CD14-positive monocyte (primary cell): ENCODE results near the gene EPB41L4A. TPM values are rescaled to one million over a fixed set of nuclear protein-coding genes. Genes with fewer than 3 reads are reported as not detected.

Source experiments
- DNase-seq, 3 donors: peaks; one replicate each; pipeline ENCODE4 v3.0.0-alpha.2; 2011 to 2022
- H2AFZ ChIP-seq: 2 replicates; pipeline ENCODE4 v1.6.0; 2012; ENCODE audit warnings: mild to moderate bottlenecking, low read depth, low read length, inconsistent platforms; ENCODE audit not compliant: insufficient read depth, poor library complexity, severe bottlenecking
- H3K27ac ChIP-seq, 2 donors: 1 replicate in 1 of 2; 2 replicates in 1 of 2; pipeline ENCODE4 v1.5.1; 2012 to 2013; ENCODE audit warnings: low read length in 2 of 2, control low read depth in 1 of 2, inconsistent platforms in 1 of 2, low read depth in 1 of 2, mild to moderate bottlenecking in 1 of 2
- H3K27me3 ChIP-seq, 2 donors: one replicate each; pipeline versions ENCODE4 v1.6.0 to v1.6.1; 2011 to 2013; ENCODE audit warnings: low read length in 2 of 2; ENCODE audit not compliant: control insufficient read depth in 2 of 2, insufficient read depth in 2 of 2
- H3K36me3 ChIP-seq, 2 donors: replicated peaks in 1 of 2; 1 replicate in 1 of 2; 2 replicates in 1 of 2; pipeline versions ENCODE4 v1.5.1 to v1.6.1; 2012 to 2013; ENCODE audit warnings: low read length in 2 of 2, control low read depth in 1 of 2, inconsistent platforms in 1 of 2, mild to moderate bottlenecking in 1 of 2; ENCODE audit not compliant: insufficient read depth in 2 of 2, control insufficient read depth in 1 of 2
- H3K4me1 ChIP-seq, 2 donors: 1 replicate in 1 of 2; 2 replicates in 1 of 2; pipeline versions ENCODE4 v1.5.1 to v1.6.1; 2012 to 2013; ENCODE audit warnings: low read length in 2 of 2, control low read depth in 1 of 2, inconsistent platforms in 1 of 2, mild to moderate bottlenecking in 1 of 2, moderate library complexity in 1 of 2; ENCODE audit not compliant: insufficient read depth in 2 of 2, control insufficient read depth in 1 of 2
- H3K4me2 ChIP-seq: replicated peaks from 2 replicates; pipeline ENCODE3; 2012; ENCODE audit warnings: low read length, moderate library complexity, mild to moderate bottlenecking; ENCODE audit not compliant: poor library complexity, severe bottlenecking; ENCODE audit errors: extremely low read depth
- H3K4me3 ChIP-seq, 3 experiments: fragments of 200-600 bp in 1 of 3; sonication (generic) in 1 of 3; replicated peaks in 1 of 3; 1 replicate in 2 of 3; 2 replicates in 1 of 3; pipeline ENCODE4 v1.5.1; 2011 to 2013; ENCODE audit warnings: low read length in 3 of 3, mild to moderate bottlenecking in 3 of 3, control low read depth in 2 of 3, low read depth in 2 of 3, inconsistent platforms in 1 of 3, moderate library complexity in 1 of 3
- H3K79me2 ChIP-seq: 2 replicates; pipeline ENCODE4 v1.6.0; 2012; ENCODE audit warnings: mild to moderate bottlenecking, control low read depth, inconsistent platforms, low read length, moderate library complexity; ENCODE audit not compliant: insufficient read depth
- H3K9ac ChIP-seq: 2 replicates; pipeline ENCODE4 v1.6.0; 2017; ENCODE audit warnings: low read length, mild to moderate bottlenecking; ENCODE audit not compliant: insufficient read depth, poor library complexity, severe bottlenecking
- H3K9me3 ChIP-seq, 2 donors: replicated peaks in 1 of 2; 1 replicate in 1 of 2; 2 replicates in 1 of 2; pipeline versions ENCODE4 v1.5.1 to v1.6.1; 2012 to 2013; ENCODE audit warnings: low read length in 2 of 2, control low read depth in 1 of 2; ENCODE audit not compliant: control insufficient read depth in 1 of 2, insufficient read depth in 1 of 2
- H4K20me1 ChIP-seq: 2 replicates; pipeline ENCODE4 v1.6.0; 2012; ENCODE audit warnings: mild to moderate bottlenecking, low read length, control low read depth, moderate library complexity; ENCODE audit not compliant: insufficient read depth
- H3K27ac Mint-ChIP-seq, 7 donors: one replicate each; pipeline ENCODE4 v1.8.0; 2020; ENCODE audit warnings: mild to moderate bottlenecking in 7 of 7, mixed read lengths in 7 of 7, moderate library complexity in 6 of 7, inconsistent platforms in 2 of 7
- H3K27me3 Mint-ChIP-seq, 3 donors: one replicate each; pipeline ENCODE4 v1.8.0; 2021 to 2022; ENCODE audit warnings: low read depth in 3 of 3, mild to moderate bottlenecking in 3 of 3, mixed read lengths in 3 of 3, moderate library complexity in 3 of 3, inconsistent platforms in 1 of 3
- H3K36me3 Mint-ChIP-seq, 2 donors: one replicate each; pipeline ENCODE4 v1.8.0; 2020; ENCODE audit warnings: mixed read lengths in 2 of 2, inconsistent platforms in 1 of 2, mild to moderate bottlenecking in 1 of 2
- H3K4me1 Mint-ChIP-seq: one replicate; pipeline ENCODE4 v1.8.0; 2020; ENCODE audit warnings: mild to moderate bottlenecking, mixed read lengths
- H3K4me3 Mint-ChIP-seq, 2 donors: one replicate each; pipeline ENCODE4 v1.8.0; 2020; ENCODE audit warnings: mild to moderate bottlenecking in 2 of 2, mixed read lengths in 2 of 2, moderate library complexity in 1 of 2
- H3K9me3 Mint-ChIP-seq, 7 donors: one replicate each; pipeline ENCODE4 v1.8.0; 2020 to 2022; ENCODE audit warnings: mixed read lengths in 7 of 7, mild to moderate bottlenecking in 6 of 7, moderate library complexity in 6 of 7, inconsistent platforms in 2 of 7
- CTCF ChIP-seq: fragments of 200-600 bp; IDR thresholded peaks from one replicate; pipeline ENCODE4 v1.8.0; 2022; ENCODE audit warnings: antibody characterized with exemption, mild to moderate bottlenecking
- WGBS: methylation state at CpG from one replicate; pipeline ENCODE4 v1.1.5; 2013; ENCODE audit warnings: missing lambda C conversion rate; ENCODE audit not compliant: insufficient coverage; 5-methylcytosine and 5-hydroxymethylcytosine counted together
- intact Hi-C, 2 donors: fragments of 100-400 bp; cut with micrococcal nuclease; formaldehyde crosslinking; loops; one replicate each; pipeline versions ENCODE4 v1.15.0 to v1.15.1; 2023
- polyA plus RNA-seq, 3 donors: library from polyadenylated mRNA; depleted of rRNA in 1 of 3; unstranded in 2 of 3; stranded (reverse) in 1 of 3; fragments of 300-500 nt in 2 of 3; fragments of >200 nt in 1 of 3; fragmentation: Illumina TruSeq in 2 of 3; gene quantifications; 1 replicate in 2 of 3; 2 replicates in 1 of 3; pipeline ENCODE4 v1.2.3, GENCODE V29; 2012 to 2021

EPB41L4A gene
- polyA plus RNA-seq, 3 donors, result 0.01 to 0.05 TPM; not detected in 1

DNA sequence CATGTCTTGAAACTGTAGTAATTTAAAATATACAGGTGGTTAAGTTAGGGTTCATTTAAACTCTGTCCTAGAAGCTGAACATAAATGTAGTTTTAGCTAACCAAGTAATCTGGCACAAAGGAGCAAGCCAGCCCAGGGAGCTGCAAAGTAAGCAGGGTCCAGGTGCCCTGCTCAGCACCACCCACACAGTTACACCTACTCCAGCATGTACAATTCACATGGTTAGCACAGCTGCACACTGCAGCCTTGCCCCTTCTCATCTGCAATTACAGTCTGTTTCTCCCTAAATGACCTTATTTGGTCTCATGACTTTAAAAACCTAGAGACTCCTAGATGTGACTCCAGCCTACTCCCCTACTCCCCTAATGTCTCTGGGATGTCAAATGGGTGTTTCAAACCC is 128.4 kb downstream of the EPB41L4A start:
- Mint-ChIP-seq H3K36me3 (no peaks in the 10 kb centered on the region), H3K4me1 (no peaks in the 10 kb centered on the region), H3K4me3 (no peak overlapping the region), H3K27me3 (peaks cover 0 to 2% (median 0%) of the 10 kb centered on the region in 3 donors), H3K9me3 (peaks cover 0 to 2% (median 0%) of the 10 kb centered on the region in 7 donors), H3K27ac (no peak overlapping the region)
- Histone ChIP-seq H3K27ac (no peak overlapping the region), H3K27me3 (no peaks in the 10 kb centered on the region), H3K9ac (no peak overlapping the region), H3K4me1 (no peaks in the 10 kb centered on the region), H3K79me2 (no peaks in the 10 kb centered on the region), H4K20me1 (no peaks in the 10 kb centered on the region), H2AFZ (no peak overlapping the region), H3K4me2 (no peak overlapping the region), H3K4me3 (no peak overlapping the region), H3K36me3 (no peaks in the 10 kb centered on the region), H3K9me3 (no peaks in the 10 kb centered on the region)
- intact Hi-C loops, result no loop called here
- no peak for DNase-seq
- TF ChIP-seq CTCF, result no peak

- H3K9me3 ChIP-seq, result no peaks in the 10 kb centered on the region
- no peak overlapping the region for H3K4me2 ChIP-seq
- no peak overlapping the region for H3K27ac ChIP-seq
- H2AFZ ChIP-seq, result no peak overlapping the region
- no peaks in the 10 kb centered on the region for H3K4me1 ChIP-seq
- no peaks in the 10 kb centered on the region for H3K36me3 Mint-ChIP-seq
- H3K27ac Mint-ChIP-seq, result no peak overlapping the region
- no peaks in the 10 kb centered on the region for H3K36me3 ChIP-seq
- H3K27me3 ChIP-seq, result no peaks in the 10 kb centered on the region
- WGBS, result 67% methylated on average over 1 of the region's 4 CpGs
- no peak overlapping the region for H3K9ac ChIP-seq
- no peak for TF ChIP-seq CTCF
- H3K79me2 ChIP-seq, result no peaks in the 10 kb centered on the region
- DNase-seq, result no peak
- H3K4me3 ChIP-seq, result no peak overlapping the region
- H3K4me1 Mint-ChIP-seq, result no peaks in the 10 kb centered on the region
- peaks cover 0 to 2% (median 0%) of the 10 kb centered on the region in 7 donors for H3K9me3 Mint-ChIP-seq
- no peaks in the 10 kb centered on the region for H4K20me1 ChIP-seq
- no peak overlapping the region for H3K4me3 Mint-ChIP-seq
- peaks cover 0 to 4% (median 2%) of the 10 kb centered on the region in 3 donors for H3K27me3 Mint-ChIP-seq
- intact Hi-C loops, result no loop called here
These were observed 129.6 kb downstream of the EPB41L4A start for GRCh38 chr5:112289465-112289864.
